Trophoblast cell (in vitro differentiated cells and primary cell): Measurements from ENCODE around the gene ANXA2R.
A peak's percentile ranks its signal among the peaks of the same experiment; 100 is the strongest.

Experiments used
- DNase-seq, 2 donors: peaks; one replicate each; pipeline ENCODE4 v3.0.0-alpha.2; 2016
- H2AFZ ChIP-seq: 2 replicates; pipeline ENCODE4 v1.6.1; 2013; ENCODE audit warnings: low read length, moderate library complexity, mild to moderate bottlenecking; ENCODE audit not compliant: insufficient read depth, poor library complexity
- H2AK5ac ChIP-seq: 2 replicates; pipeline ENCODE4 v1.6.1; 2013; ENCODE audit warnings: mild to moderate bottlenecking, low read length
- H2BK120ac ChIP-seq: 2 replicates; pipeline ENCODE4 v1.6.1; 2013; ENCODE audit warnings: low read length, mild to moderate bottlenecking, moderate library complexity; ENCODE audit not compliant: insufficient read depth, poor library complexity
- H2BK12ac ChIP-seq: 2 replicates; pipeline ENCODE4 v1.6.1; 2013; ENCODE audit warnings: mild to moderate bottlenecking, low read length, moderate library complexity
- H2BK5ac ChIP-seq: 2 replicates; pipeline ENCODE4 v1.6.1; 2013; ENCODE audit warnings: low read length, low read depth, moderate library complexity, mild to moderate bottlenecking; ENCODE audit not compliant: poor library complexity
- H3K14ac ChIP-seq: 2 replicates; pipeline ENCODE4 v1.6.1; 2013; ENCODE audit warnings: mild to moderate bottlenecking, low read length
- H3K18ac ChIP-seq: 2 replicates; pipeline ENCODE4 v1.6.1; 2013; ENCODE audit warnings: mild to moderate bottlenecking, low read length
- H3K23ac ChIP-seq: 2 replicates; pipeline ENCODE4 v1.6.1; 2013; ENCODE audit warnings: low read length
- H3K27ac ChIP-seq: 2 replicates; pipeline ENCODE4 v1.5.1; 2013; ENCODE audit warnings: low read depth, mild to moderate bottlenecking, inconsistent platforms, low read length, moderate library complexity
- H3K27me3 ChIP-seq: 2 replicates; pipeline ENCODE4 v1.6.1; 2013; ENCODE audit warnings: inconsistent platforms, mild to moderate bottlenecking, low read length, moderate library complexity; ENCODE audit not compliant: insufficient read depth
- H3K36me3 ChIP-seq, 2 experiments: 1 replicate in 1 of 2; 2 replicates in 1 of 2; pipeline ENCODE4 v1.6.1; 2013; ENCODE audit warnings: low read length in 2 of 2, mild to moderate bottlenecking in 2 of 2, moderate library complexity in 1 of 2; ENCODE audit not compliant: insufficient read depth in 2 of 2, control insufficient read depth in 1 of 2
- H3K4ac ChIP-seq: 2 replicates; pipeline ENCODE4 v1.6.1; 2013; ENCODE audit warnings: low read depth, mild to moderate bottlenecking, low read length, moderate library complexity
- H3K4me1 ChIP-seq, 2 experiments: 1 replicate in 1 of 2; 2 replicates in 1 of 2; pipeline ENCODE4 v1.6.1; 2013; ENCODE audit warnings: low read length in 2 of 2, mild to moderate bottlenecking in 2 of 2, moderate library complexity in 1 of 2; ENCODE audit not compliant: insufficient read depth in 2 of 2, control insufficient read depth in 1 of 2
- H3K4me2 ChIP-seq: 2 replicates; pipeline ENCODE4 v1.6.1; 2013; ENCODE audit warnings: inconsistent platforms, mild to moderate bottlenecking, low read length, moderate library complexity
- H3K4me3 ChIP-seq: 2 replicates; pipeline ENCODE4 v1.5.1; 2013; ENCODE audit warnings: mild to moderate bottlenecking, low read depth, low read length, inconsistent platforms
- H3K79me1 ChIP-seq: one replicate; pipeline ENCODE4 v1.6.1; 2013; ENCODE audit warnings: low read length
- H3K79me2 ChIP-seq: 2 replicates; pipeline ENCODE4 v1.6.1; 2013; ENCODE audit warnings: low read length, mild to moderate bottlenecking; ENCODE audit not compliant: control insufficient read depth, insufficient read depth, poor library complexity
- H3K9ac ChIP-seq: 2 replicates; pipeline ENCODE4 v1.6.1; 2013; ENCODE audit warnings: mild to moderate bottlenecking, low read length
- H3K9me3 ChIP-seq: 2 replicates; pipeline ENCODE4 v1.6.1; 2013; ENCODE audit warnings: low read depth, mild to moderate bottlenecking, control low read depth, inconsistent platforms, low read length; ENCODE audit not compliant: insufficient read depth
- H4K12ac ChIP-seq: 2 replicates; pipeline ENCODE4 v1.6.1; 2013; ENCODE audit warnings: low read depth, mild to moderate bottlenecking, low read length, moderate library complexity
- H4K8ac ChIP-seq: 2 replicates; pipeline ENCODE4 v1.6.1; 2013; ENCODE audit warnings: low read depth, mild to moderate bottlenecking, low read length, moderate library complexity
- H4K91ac ChIP-seq: one replicate; pipeline ENCODE4 v1.6.1; 2013; ENCODE audit warnings: low read depth, mild to moderate bottlenecking, low read length, moderate library complexity
- WGBS: extraction: QIAGEN DNeasy Blood & Tissue Kit; methylation state at CpG from one replicate; pipeline ENCODE4 v1.1.7; 2013; ENCODE audit warnings: missing lambda C conversion rate; ENCODE audit not compliant: insufficient read length, insufficient coverage; ENCODE audit errors: extremely low coverage; 5-methylcytosine and 5-hydroxymethylcytosine counted together

The ANXA2R gene

DNA sequence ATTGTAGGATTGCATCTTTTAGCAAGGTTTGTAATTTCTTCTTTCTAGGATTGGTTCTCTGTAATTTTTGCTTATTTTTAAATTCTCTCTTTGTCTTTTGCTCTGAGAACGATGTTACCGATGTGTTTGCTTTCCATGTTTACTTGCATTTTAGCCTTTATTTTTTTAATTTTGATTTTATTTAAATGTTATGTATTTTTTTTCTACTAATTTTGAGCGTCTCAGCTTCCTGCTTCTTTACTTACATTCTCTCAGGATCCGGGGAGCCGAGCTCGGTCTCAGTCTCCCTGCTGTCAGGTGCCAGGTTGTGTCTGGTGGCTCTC is 20.9 kb downstream of the ANXA2R start:
- no peak overlapping the region for H2BK5ac ChIP-seq
- H3K27me3 ChIP-seq = peaks cover 17% of the 10 kb centered on the region
- H3K27ac ChIP-seq = no peak overlapping the region
- no peak overlapping the region for H2AFZ ChIP-seq
- H4K12ac ChIP-seq = no peak overlapping the region
- H3K4me2 ChIP-seq = no peak overlapping the region
- peaks cover 2% of the 10 kb centered on the region for H3K9me3 ChIP-seq
- no peak overlapping the region for H2BK120ac ChIP-seq
- H3K4me1 ChIP-seq = peaks cover 2 to 8% of the 10 kb centered on the region in 2 experiments
- H3K14ac ChIP-seq = no peak overlapping the region
- no peak overlapping the region for H3K18ac ChIP-seq
- no peak overlapping the region for H3K4ac ChIP-seq
- no peak overlapping the region for H3K9ac ChIP-seq
- no peak overlapping the region for H4K8ac ChIP-seq
- no peak overlapping the region for H2AK5ac ChIP-seq
- no peaks in the 10 kb centered on the region for H3K79me2 ChIP-seq
- WGBS = no CpG with 5 or more reads among the region's 6 CpGs
- H3K36me3 ChIP-seq = no peaks in the 10 kb centered on the region
- no peak overlapping the region for H4K91ac ChIP-seq
- H3K79me1 ChIP-seq = peaks cover 2% of the 10 kb centered on the region
- H3K4me3 ChIP-seq = no peak overlapping the region
- H2BK12ac ChIP-seq = no peak overlapping the region
- DNase-seq = no peak
- H3K23ac ChIP-seq = no peak overlapping the region

DNA sequence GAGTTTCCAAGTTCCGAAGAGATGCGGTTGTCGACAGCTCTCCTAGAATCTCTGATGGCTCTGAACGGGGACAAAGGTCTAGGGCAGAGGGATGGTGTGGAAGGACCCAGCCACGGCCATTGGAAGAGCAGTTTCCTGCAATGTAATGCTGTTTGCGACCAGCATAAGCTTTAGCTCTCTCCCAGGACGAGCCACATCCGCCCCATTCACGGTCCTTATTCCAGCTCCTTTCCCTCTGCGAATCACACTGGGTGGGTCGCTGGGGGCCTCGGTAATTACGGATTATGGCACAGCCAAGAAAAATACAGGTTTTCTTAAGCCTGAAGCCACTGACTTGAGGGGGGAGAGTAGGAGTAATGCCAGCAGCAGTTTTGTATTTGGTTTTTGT is 22.7 kb downstream of the ANXA2R start:
- Histone ChIP-seq H2AFZ (peak overlapping the region; percentile 96), H3K18ac (no peak overlapping the region), H2BK5ac (no peak overlapping the region), H3K4me2 (peak overlapping the region; percentile 91), H3K23ac (no peak overlapping the region), H3K79me2 (no peaks in the 10 kb centered on the region), H2AK5ac (no peak overlapping the region), H3K9me3 (no peaks in the 10 kb centered on the region), H4K8ac (peak overlapping the region; percentile 13), H3K14ac (no peak overlapping the region), H3K36me3 (no peaks in the 10 kb centered on the region), H3K4ac (no peak overlapping the region), H3K27ac (no peak overlapping the region), H2BK120ac (no peak overlapping the region), H3K4me3 (peak overlapping the region; percentile 64), H4K12ac (no peak overlapping the region), H3K79me1 (peaks cover 2% of the 10 kb centered on the region), H4K91ac (no peak overlapping the region), H3K27me3 (peaks cover 16% of the 10 kb centered on the region), H3K4me1 (peaks cover 2 to 8% of the 10 kb centered on the region in 2 experiments), H2BK12ac (no peak overlapping the region), H3K9ac (no peak overlapping the region)
- peak; percentile 10 to 47 for DNase-seq
- no CpG with 5 or more reads among the region's 13 CpGs for WGBS

DNA sequence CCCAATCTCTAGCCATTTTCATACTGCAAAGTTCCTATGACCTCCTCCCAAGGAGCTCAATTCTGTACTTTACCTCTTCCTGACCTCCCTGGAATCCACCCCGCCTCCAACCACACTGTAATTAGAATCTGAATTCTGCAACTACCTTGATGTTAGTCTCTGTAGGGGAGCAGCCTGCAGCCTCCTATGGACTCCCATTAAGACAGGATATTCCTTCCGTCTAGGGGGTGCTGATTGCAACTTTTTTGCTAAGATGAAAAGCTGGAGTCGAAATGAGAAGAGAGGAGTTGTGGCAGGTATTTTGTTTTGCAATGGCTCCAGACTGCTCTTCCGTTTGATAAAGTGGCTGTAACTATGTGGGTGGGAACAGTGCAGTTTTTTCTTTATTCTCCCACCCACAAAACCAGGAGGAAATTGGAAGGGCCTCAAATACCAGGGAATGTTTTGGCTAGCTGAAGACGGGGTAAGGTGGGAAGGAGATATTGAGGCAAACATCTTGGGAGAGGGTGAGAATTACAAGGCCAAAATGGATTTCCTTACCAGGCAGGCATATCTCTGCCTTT is 23.8 kb downstream of the ANXA2R start:
- Histone ChIP-seq H3K27ac (no peak overlapping the region), H4K8ac (no peak overlapping the region), H3K14ac (no peak overlapping the region), H3K36me3 (no peaks in the 10 kb centered on the region), H3K18ac (no peak overlapping the region), H4K12ac (no peak overlapping the region), H3K9ac (no peak overlapping the region), H3K9me3 (no peaks in the 10 kb centered on the region), H3K4me3 (no peak overlapping the region), H3K4me2 (no peak overlapping the region), H3K79me1 (peaks cover 2% of the 10 kb centered on the region), H2BK12ac (no peak overlapping the region), H3K4ac (no peak overlapping the region), H2BK120ac (no peak overlapping the region), H2BK5ac (no peak overlapping the region), H4K91ac (no peak overlapping the region), H3K79me2 (no peaks in the 10 kb centered on the region), H3K23ac (no peak overlapping the region), H3K27me3 (peaks cover 16% of the 10 kb centered on the region), H3K4me1 (peaks cover 2 to 8% of the 10 kb centered on the region in 2 experiments), H2AK5ac (no peak overlapping the region), H2AFZ (no peak overlapping the region)
- WGBS = no CpG with 5 or more reads among the region's 5 CpGs
- DNase-seq = no peak

DNA sequence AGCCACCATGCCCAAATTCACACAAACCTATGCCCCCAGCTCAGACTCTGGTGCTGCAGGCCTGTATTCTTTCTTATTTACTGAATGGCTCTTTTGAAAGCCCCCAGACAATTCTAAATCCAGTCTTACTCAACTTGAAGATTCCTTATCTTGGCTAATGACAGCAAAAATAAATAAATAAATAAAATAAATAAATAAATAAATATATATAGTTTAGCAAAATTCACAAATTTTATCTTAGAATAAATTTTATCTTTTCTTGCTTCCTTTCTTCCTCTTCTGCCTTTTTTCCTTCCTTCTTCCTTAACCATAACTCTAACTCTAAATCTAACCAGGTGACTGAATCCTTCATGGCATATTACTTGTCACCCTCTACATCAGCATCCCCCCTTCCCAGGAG is 25.6 kb downstream of the ANXA2R start:
- Histone ChIP-seq H3K4ac (no peak overlapping the region), H3K27me3 (peaks cover 21% of the 10 kb centered on the region), H4K12ac (no peak overlapping the region), H3K4me1 (peaks cover 0 to 4% of the 10 kb centered on the region in 2 experiments), H3K79me1 (peaks cover 2% of the 10 kb centered on the region), H3K18ac (no peak overlapping the region), H2AK5ac (no peak overlapping the region), H4K8ac (no peak overlapping the region), H2BK5ac (no peak overlapping the region), H3K36me3 (no peaks in the 10 kb centered on the region), H3K4me2 (no peak overlapping the region), H3K9me3 (no peaks in the 10 kb centered on the region), H3K79me2 (no peaks in the 10 kb centered on the region), H3K4me3 (no peak overlapping the region), H2BK120ac (no peak overlapping the region), H3K14ac (no peak overlapping the region), H3K27ac (no peak overlapping the region), H3K9ac (no peak overlapping the region), H2BK12ac (no peak overlapping the region), H3K23ac (no peak overlapping the region), H4K91ac (no peak overlapping the region), H2AFZ (no peak overlapping the region)
- no peak for DNase-seq
